ENCODE results near the gene ADAM15.
A peak's percentile ranks its signal among the peaks of the same experiment; 100 is the strongest.

ADAM15 gene

GRCh38 chr1:155069551-155070157, 18.5 kb downstream of the ADAM15 start (continued):
- TF ChIP-seq ZNF555 (tag by site-specific recombination; conservative IDR thresholded peaks at IDR 0.05) (no peak), ZNF223 (tag by site-specific recombination; IDR thresholded peaks at IDR 0.05) (no peak), ZNF174 (tag by site-specific recombination; IDR thresholded peaks at IDR 0.05) (no peak), KLF10 (tag by site-specific recombination; IDR thresholded peaks at IDR 0.05) (peak; percentile 29; the same call in 1 of the 2 replicates), ZNF19 (tag by site-specific recombination; IDR thresholded peaks at IDR 0.05; ENCODE audit: low read depth) (no peak), ZNF660 (tag by site-specific recombination; IDR thresholded peaks at IDR 0.05) (no peak), KLF8 (tag by site-specific recombination; IDR thresholded peaks at IDR 0.05) (no peak), ZNF561 (tag by site-specific recombination; IDR thresholded peaks at IDR 0.05; ENCODE audit: borderline replicate concordance) (0 out of 2 replicates have a peak, but pooled peaks have one; percentile 46), ZNF501 (tag by site-specific recombination; IDR thresholded peaks at IDR 0.05) (no peak), ZNF423 (tag by site-specific recombination; IDR thresholded peaks at IDR 0.05) (no peak), ZNF280C (tag by site-specific recombination; IDR thresholded peaks at IDR 0.05) (no peak), ZNF132 (tag by site-specific recombination; IDR thresholded peaks at IDR 0.05; ENCODE audit: borderline replicate concordance) (no peak), ZNF658 (tag by site-specific recombination; IDR thresholded peaks at IDR 0.05) (no peak), ZNF114 (tag by site-specific recombination; IDR thresholded peaks at IDR 0.05) (no peak), RBAK (tag by site-specific recombination; IDR thresholded peaks at IDR 0.05) (no peak), ZNF514 (tag by site-specific recombination; IDR thresholded peaks at IDR 0.05) (no peak), PRDM6 (tag by site-specific recombination; IDR thresholded peaks at IDR 0.05) (no peak), EGR2 (tag by site-specific recombination; IDR thresholded peaks at IDR 0.05; ENCODE audit: low read depth) (peak; percentile 81), ZNF701 (tag by site-specific recombination; IDR thresholded peaks at IDR 0.05) (no peak), GLIS1 (tag by site-specific recombination; IDR thresholded peaks at IDR 0.05) (0 out of 2 replicates have a peak, but pooled peaks have one; percentile 6), SCRT1 (tag by site-specific recombination; IDR thresholded peaks at IDR 0.05; ENCODE audit: borderline replicate concordance) (no peak), GFI1B (tag by site-specific recombination; IDR thresholded peaks at IDR 0.05) (no peak), ZNF670 (tag by site-specific recombination; IDR thresholded peaks at IDR 0.05; ENCODE audit: low read depth) (no peak), REPIN1 (tag by site-specific recombination; IDR thresholded peaks at IDR 0.05; ENCODE audit: low read depth) (no peak)
- TF ChIP-seq, protein P1, sequence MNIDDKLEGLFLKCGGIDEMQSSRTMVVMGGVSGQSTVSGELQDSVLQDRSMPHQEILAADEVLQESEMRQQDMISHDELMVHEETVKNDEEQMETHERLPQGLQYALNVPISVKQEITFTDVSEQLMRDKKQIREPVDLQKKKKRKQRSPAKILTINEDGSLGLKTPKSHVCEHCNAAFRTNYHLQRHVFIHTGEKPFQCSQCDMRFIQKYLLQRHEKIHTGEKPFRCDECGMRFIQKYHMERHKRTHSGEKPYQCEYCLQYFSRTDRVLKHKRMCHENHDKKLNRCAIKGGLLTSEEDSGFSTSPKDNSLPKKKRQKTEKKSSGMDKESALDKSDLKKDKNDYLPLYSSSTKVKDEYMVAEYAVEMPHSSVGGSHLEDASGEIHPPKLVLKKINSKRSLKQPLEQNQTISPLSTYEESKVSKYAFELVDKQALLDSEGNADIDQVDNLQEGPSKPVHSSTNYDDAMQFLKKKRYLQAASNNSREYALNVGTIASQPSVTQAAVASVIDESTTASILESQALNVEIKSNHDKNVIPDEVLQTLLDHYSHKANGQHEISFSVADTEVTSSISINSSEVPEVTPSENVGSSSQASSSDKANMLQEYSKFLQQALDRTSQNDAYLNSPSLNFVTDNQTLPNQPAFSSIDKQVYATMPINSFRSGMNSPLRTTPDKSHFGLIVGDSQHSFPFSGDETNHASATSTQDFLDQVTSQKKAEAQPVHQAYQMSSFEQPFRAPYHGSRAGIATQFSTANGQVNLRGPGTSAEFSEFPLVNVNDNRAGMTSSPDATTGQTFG (tag by site-specific recombination; IDR thresholded peaks at IDR 0.05; ENCODE audit: borderline replicate concordance): no peak
- TF ChIP-seq, protein P2, sequence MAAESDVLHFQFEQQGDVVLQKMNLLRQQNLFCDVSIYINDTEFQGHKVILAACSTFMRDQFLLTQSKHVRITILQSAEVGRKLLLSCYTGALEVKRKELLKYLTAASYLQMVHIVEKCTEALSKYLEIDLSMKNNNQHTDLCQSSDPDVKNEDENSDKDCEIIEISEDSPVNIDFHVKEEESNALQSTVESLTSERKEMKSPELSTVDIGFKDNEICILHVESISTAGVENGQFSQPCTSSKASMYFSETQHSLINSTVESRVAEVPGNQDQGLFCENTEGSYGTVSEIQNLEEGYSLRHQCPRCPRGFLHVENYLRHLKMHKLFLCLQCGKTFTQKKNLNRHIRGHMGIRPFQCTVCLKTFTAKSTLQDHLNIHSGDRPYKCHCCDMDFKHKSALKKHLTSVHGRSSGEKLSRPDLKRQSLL (tag by site-specific recombination; IDR thresholded peaks at IDR 0.05): no peak
- TF ChIP-seq, protein P3, sequence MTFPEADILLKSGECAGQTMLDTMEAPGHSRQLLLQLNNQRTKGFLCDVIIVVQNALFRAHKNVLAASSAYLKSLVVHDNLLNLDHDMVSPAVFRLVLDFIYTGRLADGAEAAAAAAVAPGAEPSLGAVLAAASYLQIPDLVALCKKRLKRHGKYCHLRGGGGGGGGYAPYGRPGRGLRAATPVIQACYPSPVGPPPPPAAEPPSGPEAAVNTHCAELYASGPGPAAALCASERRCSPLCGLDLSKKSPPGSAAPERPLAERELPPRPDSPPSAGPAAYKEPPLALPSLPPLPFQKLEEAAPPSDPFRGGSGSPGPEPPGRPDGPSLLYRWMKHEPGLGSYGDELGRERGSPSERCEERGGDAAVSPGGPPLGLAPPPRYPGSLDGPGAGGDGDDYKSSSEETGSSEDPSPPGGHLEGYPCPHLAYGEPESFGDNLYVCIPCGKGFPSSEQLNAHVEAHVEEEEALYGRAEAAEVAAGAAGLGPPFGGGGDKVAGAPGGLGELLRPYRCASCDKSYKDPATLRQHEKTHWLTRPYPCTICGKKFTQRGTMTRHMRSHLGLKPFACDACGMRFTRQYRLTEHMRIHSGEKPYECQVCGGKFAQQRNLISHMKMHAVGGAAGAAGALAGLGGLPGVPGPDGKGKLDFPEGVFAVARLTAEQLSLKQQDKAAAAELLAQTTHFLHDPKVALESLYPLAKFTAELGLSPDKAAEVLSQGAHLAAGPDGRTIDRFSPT (tag by site-specific recombination; IDR thresholded peaks at IDR 0.05): peak; percentile 78
- TF ChIP-seq, protein P4, sequence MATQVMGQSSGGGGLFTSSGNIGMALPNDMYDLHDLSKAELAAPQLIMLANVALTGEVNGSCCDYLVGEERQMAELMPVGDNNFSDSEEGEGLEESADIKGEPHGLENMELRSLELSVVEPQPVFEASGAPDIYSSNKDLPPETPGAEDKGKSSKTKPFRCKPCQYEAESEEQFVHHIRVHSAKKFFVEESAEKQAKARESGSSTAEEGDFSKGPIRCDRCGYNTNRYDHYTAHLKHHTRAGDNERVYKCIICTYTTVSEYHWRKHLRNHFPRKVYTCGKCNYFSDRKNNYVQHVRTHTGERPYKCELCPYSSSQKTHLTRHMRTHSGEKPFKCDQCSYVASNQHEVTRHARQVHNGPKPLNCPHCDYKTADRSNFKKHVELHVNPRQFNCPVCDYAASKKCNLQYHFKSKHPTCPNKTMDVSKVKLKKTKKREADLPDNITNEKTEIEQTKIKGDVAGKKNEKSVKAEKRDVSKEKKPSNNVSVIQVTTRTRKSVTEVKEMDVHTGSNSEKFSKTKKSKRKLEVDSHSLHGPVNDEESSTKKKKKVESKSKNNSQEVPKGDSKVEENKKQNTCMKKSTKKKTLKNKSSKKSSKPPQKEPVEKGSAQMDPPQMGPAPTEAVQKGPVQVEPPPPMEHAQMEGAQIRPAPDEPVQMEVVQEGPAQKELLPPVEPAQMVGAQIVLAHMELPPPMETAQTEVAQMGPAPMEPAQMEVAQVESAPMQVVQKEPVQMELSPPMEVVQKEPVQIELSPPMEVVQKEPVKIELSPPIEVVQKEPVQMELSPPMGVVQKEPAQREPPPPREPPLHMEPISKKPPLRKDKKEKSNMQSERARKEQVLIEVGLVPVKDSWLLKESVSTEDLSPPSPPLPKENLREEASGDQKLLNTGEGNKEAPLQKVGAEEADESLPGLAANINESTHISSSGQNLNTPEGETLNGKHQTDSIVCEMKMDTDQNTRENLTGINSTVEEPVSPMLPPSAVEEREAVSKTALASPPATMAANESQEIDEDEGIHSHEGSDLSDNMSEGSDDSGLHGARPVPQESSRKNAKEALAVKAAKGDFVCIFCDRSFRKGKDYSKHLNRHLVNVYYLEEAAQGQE (tag by site-specific recombination; IDR thresholded peaks at IDR 0.05): no peak

Measured in HEK293 (cell line).